Measurements from ENCODE around the gene GLI2.

Gene GLI2

GRCh38 chr2:120740765-120741524 is 5.3 kb downstream of the GLI2 start:
- Histone ChIP-seq H3K36me3 (ENCODE audit: low read depth) (no peaks in the 10 kb centered on the region), H3K9me3 (ENCODE audit: severe bottlenecking) (no peaks in the 10 kb centered on the region), H3K27ac (ENCODE audit: poor library complexity, severe bottlenecking) (no peak overlapping the region), H3K27me3 (ENCODE audit: insufficient read depth, poor library complexity, severe bottlenecking) (peaks cover 54% of the 10 kb centered on the region), H3K4me1 (ENCODE audit: insufficient read depth, poor library complexity, severe bottlenecking) (no peaks in the 10 kb centered on the region), H3K4me3 (ENCODE audit: severe bottlenecking) (no peak overlapping the region)
- ATAC-seq (ENCODE audit: low read depth) (no peak), DNase-seq (ENCODE audit: low spot score) (no peak)
- no peak for TF ChIP-seq CTCF (IDR thresholded peaks at IDR 0.05; ENCODE audit: poor library complexity, severe bottlenecking)

- ATAC-seq (ENCODE audit: low read depth), result no peak
- Histone ChIP-seq H3K27me3 (ENCODE audit: insufficient read depth, poor library complexity, severe bottlenecking) (peaks cover 46% of the 10 kb centered on the region), H3K27ac (ENCODE audit: poor library complexity, severe bottlenecking) (no peak overlapping the region), H3K36me3 (ENCODE audit: low read depth) (no peaks in the 10 kb centered on the region), H3K4me3 (ENCODE audit: severe bottlenecking) (peak overlapping the region; percentile 8), H3K9me3 (ENCODE audit: severe bottlenecking) (no peaks in the 10 kb centered on the region), H3K4me1 (ENCODE audit: insufficient read depth, poor library complexity, severe bottlenecking) (no peaks in the 10 kb centered on the region)
- DNase-seq (ENCODE audit: low spot score), result no peak
- TF ChIP-seq CTCF (IDR thresholded peaks at IDR 0.05; ENCODE audit: poor library complexity, severe bottlenecking), result no peak
Observed at GRCh38 chr2:120741571-120742561, 6.2 kb downstream of the GLI2 start.

- no peak for TF ChIP-seq CTCF (IDR thresholded peaks at IDR 0.05; ENCODE audit: poor library complexity, severe bottlenecking)
- H3K4me1 ChIP-seq (ENCODE audit: insufficient read depth, poor library complexity, severe bottlenecking), result no peaks in the 10 kb centered on the region
- no peak for ATAC-seq (ENCODE audit: low read depth)
Observed at GRCh38 chr2:120743657-120744056, 8.0 kb downstream of the GLI2 start.

GRCh38 chr2:120744817-120745216 is 9.1 kb downstream of the GLI2 start:
- ATAC-seq (ENCODE audit: low read depth) (no peak), DNase-seq (ENCODE audit: low spot score) (no peak)
- Histone ChIP-seq H3K9me3 (ENCODE audit: severe bottlenecking) (no peaks in the 10 kb centered on the region), H3K4me1 (ENCODE audit: insufficient read depth, poor library complexity, severe bottlenecking) (no peaks in the 10 kb centered on the region), H3K27me3 (ENCODE audit: insufficient read depth, poor library complexity, severe bottlenecking) (peaks cover 30% of the 10 kb centered on the region), H3K4me3 (ENCODE audit: severe bottlenecking) (no peak overlapping the region), H3K36me3 (ENCODE audit: low read depth) (no peaks in the 10 kb centered on the region), H3K27ac (ENCODE audit: poor library complexity, severe bottlenecking) (no peak overlapping the region)
- no peak for TF ChIP-seq CTCF (IDR thresholded peaks at IDR 0.05; ENCODE audit: poor library complexity, severe bottlenecking)

More at GRCh38 chr2:120743657-120744056, 8.0 kb downstream of the GLI2 start:
- Histone ChIP-seq H3K4me3 (ENCODE audit: severe bottlenecking) (no peak overlapping the region), H3K27ac (ENCODE audit: poor library complexity, severe bottlenecking) (no peak overlapping the region), H3K36me3 (ENCODE audit: low read depth) (no peaks in the 10 kb centered on the region), H3K9me3 (ENCODE audit: severe bottlenecking) (no peaks in the 10 kb centered on the region), H3K27me3 (ENCODE audit: insufficient read depth, poor library complexity, severe bottlenecking) (peaks cover 30% of the 10 kb centered on the region)
- DNase-seq (ENCODE audit: low spot score), result no peak

Data from RWPE2 (cell line).